ENCODE data around the gene ZNF780A.

- TF ChIP-seq FOXS1 (CRISPR knock-in tag; IDR thresholded peaks at IDR 0.05) (no peak), CTCF (IDR thresholded peaks at IDR 0.05) (no peak), RAD21 (conservative IDR thresholded peaks at IDR 0.05 in 1 of 2, IDR thresholded peaks at IDR 0.05 in 1 of 2) (no peak), REST (IDR thresholded peaks at IDR 0.05) (no peak), HMGXB4 (CRISPR knock-in tag; IDR thresholded peaks at IDR 0.05; ENCODE audit: borderline replicate concordance) (no peak)
Observed at GRCh38 chr19:40056505-40056904, 34.2 kb downstream of the ZNF780A start.

Data from A549 (cell line).